GM23248 (cell line): Measurements from ENCODE around the gene CCDC27.
"Not testable (repeated sequence)": the region's sequence is repeated elsewhere in the genome, so short reads cannot be mapped to it uniquely, and the experiment has no call there.

ENCODE experiments used
- EZH2 ChIP-seq: fragments of 200-600 bp; sonication (generic); IDR thresholded peaks from 2 replicates; pipeline ENCODE4 v1.6.1; 2018; ENCODE audit warnings: antibody characterized with exemption, mild to moderate bottlenecking; ENCODE audit not compliant: insufficient read depth, poor library complexity, severe bottlenecking
- EZH2phosphoT487 ChIP-seq: fragments of 200-600 bp; sonication (generic); IDR thresholded peaks from 2 replicates; pipeline ENCODE4 v1.6.1; 2018; ENCODE audit warnings: antibody characterized with exemption, moderate library complexity, mild to moderate bottlenecking, low read depth; ENCODE audit not compliant: insufficient read depth

- not testable (repeated sequence) for TF ChIP-seq EZH2, EZH2phosphoT487
These were observed 52.3 kb downstream of the CCDC27 start for GRCh38 chr1:3804627-3804944.
